ENCODE data around the gene SPTBN1. TPM values are rescaled to one million over a fixed set of nuclear protein-coding genes. Genes with fewer than 3 reads are reported as not detected.

The SPTBN1 gene
- total RNA-seq, 1 donor from 2014 or later = 53.8 TPM

GRCh38 chr2:54579682-54580620 is 123.8 kb downstream of the SPTBN1 start:
- Mint-ChIP-seq H3K27me3 (no peaks in the 10 kb centered on the region), H3K4me3 (peak overlapping the region; percentile 77), H3K27ac (peak overlapping the region; percentile 93), H3K36me3 (ENCODE audit: low read depth) (peaks cover 19% of the 10 kb centered on the region), H3K4me1 (peaks cover 82% of the 10 kb centered on the region), H3K9me3 (peaks cover 3% of the 10 kb centered on the region)
- intact Hi-C loops (cut with micrococcal nuclease) = loop anchor here (1.0 kb wide), 3 partner anchors 8 to 17 kb away; no protein-coding TSS in a partner anchor
- peak; percentile 91 for DNase-seq

- intact Hi-C loops (cut with micrococcal nuclease) = no loop called here
- DNase-seq = no peak
- H3K27ac Mint-ChIP-seq = peak overlapping the region; percentile 93
- peaks cover 82% of the 10 kb centered on the region for H3K4me1 Mint-ChIP-seq
- H3K4me3 Mint-ChIP-seq = peak overlapping the region; percentile 86
- H3K27me3 Mint-ChIP-seq = no peaks in the 10 kb centered on the region
- no peaks in the 10 kb centered on the region for H3K9me3 Mint-ChIP-seq
- peaks cover 14% of the 10 kb centered on the region for H3K36me3 Mint-ChIP-seq (ENCODE audit: low read depth)
Observed at GRCh38 chr2:54581326-54582039, 125.4 kb downstream of the SPTBN1 start.

- H3K27ac Mint-ChIP-seq = peak overlapping the region; percentile 93
- peaks cover 81% of the 10 kb centered on the region for H3K4me1 Mint-ChIP-seq
- no peak for DNase-seq
- no peaks in the 10 kb centered on the region for H3K9me3 Mint-ChIP-seq
- peaks cover 11% of the 10 kb centered on the region for H3K36me3 Mint-ChIP-seq (ENCODE audit: low read depth)
- intact Hi-C loops (cut with micrococcal nuclease) = no loop called here
- no peaks in the 10 kb centered on the region for H3K27me3 Mint-ChIP-seq
- peak overlapping the region; percentile 86 for H3K4me3 Mint-ChIP-seq
Observed at GRCh38 chr2:54582987-54583386, 126.9 kb downstream of the SPTBN1 start.

- Mint-ChIP-seq H3K9me3 (no peaks in the 10 kb centered on the region), H3K4me1 (peaks cover 78% of the 10 kb centered on the region), H3K27ac (peak overlapping the region; percentile 3), H3K27me3 (no peaks in the 10 kb centered on the region), H3K36me3 (ENCODE audit: low read depth) (peaks cover 6% of the 10 kb centered on the region), H3K4me3 (no peak overlapping the region)
- intact Hi-C loops (cut with micrococcal nuclease) = no loop called here
- DNase-seq = no peak
Observed at GRCh38 chr2:54584598-54584997, 128.5 kb downstream of the SPTBN1 start.

- Mint-ChIP-seq H3K4me1 (peaks cover 74% of the 10 kb centered on the region), H3K27me3 (no peaks in the 10 kb centered on the region), H3K4me3 (peak overlapping the region; percentile 75), H3K27ac (peak overlapping the region; percentile 64), H3K9me3 (no peaks in the 10 kb centered on the region), H3K36me3 (ENCODE audit: low read depth) (peaks cover 4% of the 10 kb centered on the region)
- intact Hi-C loops (cut with micrococcal nuclease) = loop anchor here (1.0 kb wide), 1 partner anchor 12 kb away; no protein-coding TSS in a partner anchor
- no peak for DNase-seq
Observed at GRCh38 chr2:54585136-54585733, 129.1 kb downstream of the SPTBN1 start.

GRCh38 chr2:54586062-54586461 is 129.9 kb downstream of the SPTBN1 start:
- Mint-ChIP-seq H3K9me3 (no peaks in the 10 kb centered on the region), H3K4me3 (peak overlapping the region; percentile 75), H3K4me1 (peaks cover 77% of the 10 kb centered on the region), H3K36me3 (ENCODE audit: low read depth) (peaks cover 4% of the 10 kb centered on the region), H3K27ac (peak overlapping the region; percentile 64), H3K27me3 (no peaks in the 10 kb centered on the region)
- intact Hi-C loops (cut with micrococcal nuclease) = no loop called here
- peak; percentile 57 for DNase-seq

GRCh38 chr2:54586494-54586893 is 130.4 kb downstream of the SPTBN1 start:
- Mint-ChIP-seq H3K4me3 (peak overlapping the region; percentile 17), H3K9me3 (no peaks in the 10 kb centered on the region), H3K27ac (peak overlapping the region; percentile 52), H3K4me1 (peaks cover 79% of the 10 kb centered on the region), H3K27me3 (no peaks in the 10 kb centered on the region), H3K36me3 (ENCODE audit: low read depth) (peaks cover 4% of the 10 kb centered on the region)
- no peak for DNase-seq
- intact Hi-C loops (cut with micrococcal nuclease) = no loop called here

GRCh38 chr2:54587171-54588016 is 131.3 kb downstream of the SPTBN1 start:
- intact Hi-C loops (cut with micrococcal nuclease) = loop anchor here (2.0 kb wide), 2 partner anchors 13 to 29 kb away; no protein-coding TSS in a partner anchor

GRCh38 chr2:54588244-54588899 is 132.2 kb downstream of the SPTBN1 start:
- DNase-seq = no peak
- peak overlapping the region; percentile 60 for H3K4me3 Mint-ChIP-seq
- H3K36me3 Mint-ChIP-seq (ENCODE audit: low read depth) = peaks cover 4% of the 10 kb centered on the region
- H3K27ac Mint-ChIP-seq = peak overlapping the region; percentile 88
- H3K9me3 Mint-ChIP-seq = no peaks in the 10 kb centered on the region
- no peaks in the 10 kb centered on the region for H3K27me3 Mint-ChIP-seq
- H3K4me1 Mint-ChIP-seq = peaks cover 73% of the 10 kb centered on the region
- intact Hi-C loops (cut with micrococcal nuclease) = loop anchor here (2.0 kb wide), 2 partner anchors 14 to 30 kb away; no protein-coding TSS in a partner anchor

More at GRCh38 chr2:54587171-54588016, 131.3 kb downstream of the SPTBN1 start:
- no peaks in the 10 kb centered on the region for H3K9me3 Mint-ChIP-seq
- H3K36me3 Mint-ChIP-seq (ENCODE audit: low read depth) = peaks cover 2% of the 10 kb centered on the region
- peaks cover 75% of the 10 kb centered on the region for H3K4me1 Mint-ChIP-seq
- no peaks in the 10 kb centered on the region for H3K27me3 Mint-ChIP-seq
- H3K27ac Mint-ChIP-seq = peak overlapping the region; percentile 88
- no peak overlapping the region for H3K4me3 Mint-ChIP-seq
- DNase-seq = no peak

GRCh38 chr2:54589038-54589339 is 132.9 kb downstream of the SPTBN1 start:
- intact Hi-C loops (cut with micrococcal nuclease) = loop anchor here (1.0 to 2.0 kb wide), 4 partner anchors 9 to 30 kb away; no protein-coding TSS in a partner anchor
- DNase-seq = no peak
- peaks cover 69% of the 10 kb centered on the region for H3K4me1 Mint-ChIP-seq
- peaks cover 6% of the 10 kb centered on the region for H3K36me3 Mint-ChIP-seq (ENCODE audit: low read depth)
- peak overlapping the region; percentile 85 for H3K27ac Mint-ChIP-seq
- H3K9me3 Mint-ChIP-seq = no peaks in the 10 kb centered on the region
- H3K27me3 Mint-ChIP-seq = no peaks in the 10 kb centered on the region
- H3K4me3 Mint-ChIP-seq = peak overlapping the region; percentile 67

- H3K4me1 Mint-ChIP-seq = peaks cover 66% of the 10 kb centered on the region
- peaks cover 6% of the 10 kb centered on the region for H3K36me3 Mint-ChIP-seq (ENCODE audit: low read depth)
- no peaks in the 10 kb centered on the region for H3K27me3 Mint-ChIP-seq
- peak; percentile 83 for DNase-seq
- intact Hi-C loops (cut with micrococcal nuclease) = loop anchor here (1.0 to 2.0 kb wide), 4 partner anchors 9 to 31 kb away; no protein-coding TSS in a partner anchor
- peak overlapping the region; percentile 67 for H3K4me3 Mint-ChIP-seq
- H3K9me3 Mint-ChIP-seq = no peaks in the 10 kb centered on the region
- H3K27ac Mint-ChIP-seq = peak overlapping the region; percentile 85
Observed at GRCh38 chr2:54589340-54590215, 133.5 kb downstream of the SPTBN1 start.

Measured in activated CD4-positive, alpha-beta T cell treated with anti-CD3 and anti-CD28 coated beads, Interleukin-2, amount 10 ng/mL, durations not matched to agents 24 days and 14 days (primary cell).